ENCODE data around the gene TVP23A.

The TVP23A gene

GRCh38 chr16:10808850-10809249 is 9.7 kb downstream of the TVP23A start:
- no peak for TF ChIP-seq EZH2phosphoT487 (IDR thresholded peaks at IDR 0.05; ENCODE audit: low read length)
- no peak for TF ChIP-seq EZH2 (optimal IDR thresholded peaks at IDR 0.05; ENCODE audit: low read depth, low read length)
- TF ChIP-seq, protein P1, sequence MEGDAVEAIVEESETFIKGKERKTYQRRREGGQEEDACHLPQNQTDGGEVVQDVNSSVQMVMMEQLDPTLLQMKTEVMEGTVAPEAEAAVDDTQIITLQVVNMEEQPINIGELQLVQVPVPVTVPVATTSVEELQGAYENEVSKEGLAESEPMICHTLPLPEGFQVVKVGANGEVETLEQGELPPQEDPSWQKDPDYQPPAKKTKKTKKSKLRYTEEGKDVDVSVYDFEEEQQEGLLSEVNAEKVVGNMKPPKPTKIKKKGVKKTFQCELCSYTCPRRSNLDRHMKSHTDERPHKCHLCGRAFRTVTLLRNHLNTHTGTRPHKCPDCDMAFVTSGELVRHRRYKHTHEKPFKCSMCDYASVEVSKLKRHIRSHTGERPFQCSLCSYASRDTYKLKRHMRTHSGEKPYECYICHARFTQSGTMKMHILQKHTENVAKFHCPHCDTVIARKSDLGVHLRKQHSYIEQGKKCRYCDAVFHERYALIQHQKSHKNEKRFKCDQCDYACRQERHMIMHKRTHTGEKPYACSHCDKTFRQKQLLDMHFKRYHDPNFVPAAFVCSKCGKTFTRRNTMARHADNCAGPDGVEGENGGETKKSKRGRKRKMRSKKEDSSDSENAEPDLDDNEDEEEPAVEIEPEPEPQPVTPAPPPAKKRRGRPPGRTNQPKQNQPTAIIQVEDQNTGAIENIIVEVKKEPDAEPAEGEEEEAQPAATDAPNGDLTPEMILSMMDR (IDR thresholded peaks at IDR 0.05; ENCODE audit: low read length), result no peak
- Histone ChIP-seq H3K4me1 (ENCODE audit: low read length) (peaks cover 17% of the 10 kb centered on the region), H3K4me2 (ENCODE audit: low read depth, low read length) (no peak overlapping the region)

DNA sequence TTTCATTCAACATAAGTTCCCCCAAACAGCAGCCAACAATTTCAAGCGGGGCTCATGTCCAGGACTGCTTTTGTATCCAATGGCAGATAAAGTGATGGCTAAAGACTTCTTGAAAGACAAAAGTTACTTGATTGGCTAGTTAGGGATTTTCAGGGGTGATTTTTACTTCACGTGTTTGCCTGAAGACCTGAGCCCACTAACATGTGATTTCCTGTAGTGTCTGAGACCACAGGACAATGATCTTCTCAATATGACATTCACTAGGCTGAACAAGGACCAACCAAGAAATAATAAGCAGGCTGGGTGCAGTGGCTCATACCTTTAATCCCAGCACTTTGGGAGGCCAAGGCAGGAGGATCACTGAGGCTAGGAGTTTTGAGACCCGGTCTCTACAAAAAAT is 10.4 kb downstream of the TVP23A start:
- Histone ChIP-seq H3K9ac (ENCODE audit: low read length) (no peak overlapping the region), H3K27me3 (replicated peaks; ENCODE audit: insufficient read depth, low read length) (no peaks in the 10 kb centered on the region), H3K9me2 (replicated peaks; ENCODE audit: insufficient read depth, low read length) (no peaks in the 10 kb centered on the region), H3K9me3 (replicated peaks; ENCODE audit: insufficient read depth, low read length) (no peaks in the 10 kb centered on the region; the same call in 1 of the 2 replicates), H3F3A (ENCODE audit: insufficient read depth, low read length) (peaks cover 12% of the 10 kb centered on the region), H3K4me2 (ENCODE audit: low read depth, low read length) (no peak overlapping the region), H3K27ac (ENCODE audit: low read length) (no peak overlapping the region), H3K79me2 (ENCODE audit: low read length) (no peaks in the 10 kb centered on the region), H4K20me1 (ENCODE audit: insufficient read depth, low read length) (no peaks in the 10 kb centered on the region), H3K4me1 (ENCODE audit: low read length) (peaks cover 14% of the 10 kb centered on the region), H3K4me3 (ENCODE audit: low read length) (no peak overlapping the region), H3K36me3 (replicated peaks; ENCODE audit: insufficient read depth, low read length) (no peaks in the 10 kb centered on the region), H2AFZ (ENCODE audit: low read length) (no peak overlapping the region)
- no peak for DNase-seq
- TF ChIP-seq EZH2phosphoT487 (IDR thresholded peaks at IDR 0.05; ENCODE audit: low read length), result no peak
- TF ChIP-seq EZH2 (optimal IDR thresholded peaks at IDR 0.05; ENCODE audit: low read depth, low read length), result no peak
- TF ChIP-seq, protein P1 (IDR thresholded peaks at IDR 0.05; ENCODE audit: low read length), result no peak

More at GRCh38 chr16:10808850-10809249, 9.7 kb downstream of the TVP23A start:
- Histone ChIP-seq H3K9me2 (replicated peaks; ENCODE audit: insufficient read depth, low read length) (no peaks in the 10 kb centered on the region), H3K9ac (ENCODE audit: low read length) (no peak overlapping the region), H3K9me3 (replicated peaks; ENCODE audit: insufficient read depth, low read length) (no peaks in the 10 kb centered on the region; the same call in 1 of the 2 replicates), H4K20me1 (ENCODE audit: insufficient read depth, low read length) (no peaks in the 10 kb centered on the region), H3K36me3 (replicated peaks; ENCODE audit: insufficient read depth, low read length) (no peaks in the 10 kb centered on the region), H3K27ac (ENCODE audit: low read length) (no peak overlapping the region), H3K4me3 (ENCODE audit: low read length) (no peak overlapping the region), H3K79me2 (ENCODE audit: low read length) (no peaks in the 10 kb centered on the region), H3F3A (ENCODE audit: insufficient read depth, low read length) (peaks cover 12% of the 10 kb centered on the region), H3K27me3 (replicated peaks; ENCODE audit: insufficient read depth, low read length) (no peaks in the 10 kb centered on the region), H2AFZ (ENCODE audit: low read length) (no peak overlapping the region)
- no peak for DNase-seq

DNA sequence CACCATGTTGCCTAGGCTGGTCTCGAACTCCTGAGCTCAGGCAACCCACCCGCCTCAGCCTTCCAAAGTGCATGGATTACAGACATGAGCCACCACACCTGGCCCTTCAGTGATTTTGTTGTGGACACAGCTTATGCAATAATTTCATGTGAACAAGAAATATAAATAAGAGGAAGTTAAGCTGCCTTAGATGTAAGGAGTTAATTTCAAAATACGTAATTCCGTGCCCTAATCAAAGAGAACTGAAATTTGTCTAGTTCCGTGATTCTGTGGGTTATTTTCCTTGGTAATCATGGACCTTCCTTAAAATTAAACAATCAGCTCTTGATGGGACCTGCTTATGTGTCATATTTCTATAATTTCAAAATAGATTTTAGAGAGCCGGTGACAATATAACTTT is 11.9 kb downstream of the TVP23A start:
- Histone ChIP-seq H3K27me3 (replicated peaks; ENCODE audit: insufficient read depth, low read length) (no peaks in the 10 kb centered on the region), H3K9ac (ENCODE audit: low read length) (no peak overlapping the region), H3K79me2 (ENCODE audit: low read length) (no peaks in the 10 kb centered on the region), H2AFZ (ENCODE audit: low read length) (no peak overlapping the region), H3K27ac (ENCODE audit: low read length) (no peak overlapping the region), H3K9me3 (replicated peaks; ENCODE audit: insufficient read depth, low read length) (no peaks in the 10 kb centered on the region; the same call in 1 of the 2 replicates), H3K9me2 (replicated peaks; ENCODE audit: insufficient read depth, low read length) (no peaks in the 10 kb centered on the region), H3K4me1 (ENCODE audit: low read length) (no peaks in the 10 kb centered on the region), H3F3A (ENCODE audit: insufficient read depth, low read length) (no peaks in the 10 kb centered on the region), H4K20me1 (ENCODE audit: insufficient read depth, low read length) (no peaks in the 10 kb centered on the region), H3K4me3 (ENCODE audit: low read length) (no peak overlapping the region), H3K4me2 (ENCODE audit: low read depth, low read length) (no peak overlapping the region), H3K36me3 (replicated peaks; ENCODE audit: insufficient read depth, low read length) (no peaks in the 10 kb centered on the region)
- no peak for DNase-seq
- no peak for TF ChIP-seq EZH2phosphoT487 (IDR thresholded peaks at IDR 0.05; ENCODE audit: low read length)
- TF ChIP-seq EZH2 (optimal IDR thresholded peaks at IDR 0.05; ENCODE audit: low read depth, low read length), result no peak
- TF ChIP-seq, protein P1 (IDR thresholded peaks at IDR 0.05; ENCODE audit: low read length), result no peak
